NCI-H510A (cell line): Measurements from ENCODE around the gene CFB.
A peak's percentile ranks its signal among the peaks of the same experiment; 100 is the strongest.
"Not testable (repeated sequence)": the region's sequence is repeated elsewhere in the genome, so short reads cannot be mapped to it uniquely, and the experiment has no call there.

Experiments used
- DNase-seq: peaks from one replicate; lab custom pipeline; 2025; lab: John Stamatoyannopoulos, UW

The CFB gene

GRCh38 chr6:31945507-31946369 is at the start of gene CFB:
TSS of gene CFB (plus strand) at chr6:31946095. CDS start at chr6:31946222, 127 bp downstream.
- DNase-seq, result no peak

GRCh38 chr6:31896493-31896855 is 49.4 kb upstream of the CFB start:
- no peak for DNase-seq

GRCh38 chr6:31896856-31897611 is 48.9 kb upstream of the CFB start:
- DNase-seq, result no peak

GRCh38 chr6:31897612-31898382 is 48.1 kb upstream of the CFB start, which contains the start of gene EHMT2:
TSS of gene EHMT2 (minus strand) at chr6:31897698. CDS start at chr6:31897677, 21 bp downstream.
- DNase-seq, result peak; percentile 92

- peak; percentile 65 for DNase-seq
Measured at GRCh38 chr6:31898383-31899011, 47.4 kb upstream of the CFB start.

- DNase-seq, result no peak
Measured at GRCh38 chr6:31899215-31899614, 46.7 kb upstream of the CFB start.

GRCh38 chr6:31899882-31900722 is 45.8 kb upstream of the CFB start:
- no peak for DNase-seq

GRCh38 chr6:31900917-31901414 is 44.9 kb upstream of the CFB start:
- DNase-seq, result no peak

- DNase-seq, result peak; percentile 60
Measured at GRCh38 chr6:31901415-31901952, 44.4 kb upstream of the CFB start.

GRCh38 chr6:31901953-31902643 is 43.8 kb upstream of the CFB start, which contains the start of gene ZBTB12:
TSS of gene ZBTB12 (minus strand) at chr6:31902086. CDS start at chr6:31901305, 781 bp downstream.
- DNase-seq, result peak; percentile 97

GRCh38 chr6:31903957-31904356 is 41.9 kb upstream of the CFB start:
- DNase-seq, result no peak

- no peak for DNase-seq
Measured at GRCh38 chr6:31905041-31905440, 40.9 kb upstream of the CFB start.

GRCh38 chr6:31906122-31906521 is 39.8 kb upstream of the CFB start:
- no peak for DNase-seq

- DNase-seq, result not testable (repeated sequence)
Measured at GRCh38 chr6:31906727-31907126, 39.2 kb upstream of the CFB start.

GRCh38 chr6:31907158-31907813 is 38.6 kb upstream of the CFB start:
- no peak for DNase-seq

- not testable (repeated sequence) for DNase-seq
Measured at GRCh38 chr6:31908255-31908654, 37.6 kb upstream of the CFB start.

- DNase-seq, result no peak
Measured at GRCh38 chr6:31908791-31909190, 37.1 kb upstream of the CFB start.

- DNase-seq, result not testable (repeated sequence)
Measured at GRCh38 chr6:31909298-31909697, 36.6 kb upstream of the CFB start.
